IPS DF 6.9 (cell line): ENCODE data around the gene IDH2.
"Not testable (repeated sequence)": the region's sequence is repeated elsewhere in the genome, so short reads cannot be mapped to it uniquely, and the experiment has no call there.

Source experiments
- DNase-seq: peaks from one replicate; pipeline ENCODE4 v3.0.0-alpha.2; 2013; ENCODE audit warnings: low read depth, low spot score
- H3K27ac ChIP-seq: one replicate; pipeline ENCODE4 v1.5.1; 2013; ENCODE audit warnings: low read length, control low read depth
- H3K27me3 ChIP-seq: 2 replicates; pipeline ENCODE4 v1.6.1; 2013; ENCODE audit warnings: mild to moderate bottlenecking, low read length; ENCODE audit not compliant: control insufficient read depth, insufficient read depth
- H3K36me3 ChIP-seq: 2 replicates; pipeline ENCODE4 v1.6.1; 2013; ENCODE audit warnings: low read length; ENCODE audit not compliant: control insufficient read depth, insufficient read depth
- H3K4me1 ChIP-seq: 2 replicates; pipeline ENCODE4 v1.6.1; 2013; ENCODE audit warnings: low read length; ENCODE audit not compliant: control insufficient read depth, insufficient read depth
- H3K4me3 ChIP-seq: 2 replicates; pipeline ENCODE4 v1.5.1; 2013; ENCODE audit warnings: mild to moderate bottlenecking, low read length
- H3K9me3 ChIP-seq: 2 replicates; pipeline ENCODE4 v1.6.1; 2013; ENCODE audit warnings: low read length, inconsistent platforms; ENCODE audit not compliant: control insufficient read depth, insufficient read depth
- WGBS: extraction: QIAGEN DNeasy Blood & Tissue Kit; methylation state at CpG from one replicate; pipeline ENCODE4 v1.1.7; 2013; ENCODE audit warnings: mixed read lengths, missing lambda C conversion rate; ENCODE audit not compliant: insufficient read length, insufficient coverage; 5-methylcytosine and 5-hydroxymethylcytosine counted together

Gene IDH2

GRCh38 chr15:90115783-90116182 is 13.5 kb upstream of the IDH2 start:
- H3K36me3 ChIP-seq = no peaks in the 10 kb centered on the region
- no peak overlapping the region for H3K4me3 ChIP-seq
- H3K27me3 ChIP-seq = no peaks in the 10 kb centered on the region
- WGBS = no CpG with 5 or more reads among the region's 2 CpGs
- no peak for DNase-seq
- H3K9me3 ChIP-seq = no peaks in the 10 kb centered on the region
- H3K4me1 ChIP-seq = no peaks in the 10 kb centered on the region
- no peak overlapping the region for H3K27ac ChIP-seq

- no peaks in the 10 kb centered on the region for H3K4me1 ChIP-seq
Measured at GRCh38 chr15:90114451-90114901, 12.2 kb upstream of the IDH2 start.

DNA sequence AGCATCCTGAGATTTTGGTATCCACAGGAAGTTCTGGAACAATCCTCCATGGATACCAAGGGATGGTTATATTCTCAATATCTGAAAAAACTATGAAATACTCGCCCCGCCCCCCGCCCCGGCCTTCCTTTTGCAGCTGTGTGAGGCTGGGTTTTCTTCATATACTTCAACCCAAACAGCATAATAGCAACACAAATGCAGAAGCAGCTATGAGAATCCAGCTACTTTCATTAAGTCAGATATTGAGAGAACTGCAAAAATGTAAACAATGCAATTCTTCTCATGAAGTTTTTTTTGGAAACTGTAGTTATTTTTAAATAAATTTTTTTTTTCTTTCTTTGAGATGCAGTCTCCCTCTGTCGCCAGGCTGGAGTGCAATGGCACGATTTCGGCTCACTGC is 10.9 kb upstream of the IDH2 start:
- DNase-seq = no peak
- Histone ChIP-seq H3K9me3 (no peaks in the 10 kb centered on the region), H3K27ac (no peak overlapping the region), H3K4me3 (no peak overlapping the region), H3K4me1 (no peaks in the 10 kb centered on the region), H3K27me3 (no peaks in the 10 kb centered on the region), H3K36me3 (no peaks in the 10 kb centered on the region)
- no CpG with 5 or more reads among the region's 7 CpGs for whole genome bisulfite sequencing

More at GRCh38 chr15:90114451-90114901, 12.2 kb upstream of the IDH2 start:
- Histone ChIP-seq H3K4me3 (no peak overlapping the region), H3K36me3 (no peaks in the 10 kb centered on the region), H3K9me3 (no peaks in the 10 kb centered on the region), H3K27ac (no peak overlapping the region), H3K27me3 (no peaks in the 10 kb centered on the region)
- WGBS = no CpG with 5 or more reads among the region's 2 CpGs
- DNase-seq = no peak

DNA sequence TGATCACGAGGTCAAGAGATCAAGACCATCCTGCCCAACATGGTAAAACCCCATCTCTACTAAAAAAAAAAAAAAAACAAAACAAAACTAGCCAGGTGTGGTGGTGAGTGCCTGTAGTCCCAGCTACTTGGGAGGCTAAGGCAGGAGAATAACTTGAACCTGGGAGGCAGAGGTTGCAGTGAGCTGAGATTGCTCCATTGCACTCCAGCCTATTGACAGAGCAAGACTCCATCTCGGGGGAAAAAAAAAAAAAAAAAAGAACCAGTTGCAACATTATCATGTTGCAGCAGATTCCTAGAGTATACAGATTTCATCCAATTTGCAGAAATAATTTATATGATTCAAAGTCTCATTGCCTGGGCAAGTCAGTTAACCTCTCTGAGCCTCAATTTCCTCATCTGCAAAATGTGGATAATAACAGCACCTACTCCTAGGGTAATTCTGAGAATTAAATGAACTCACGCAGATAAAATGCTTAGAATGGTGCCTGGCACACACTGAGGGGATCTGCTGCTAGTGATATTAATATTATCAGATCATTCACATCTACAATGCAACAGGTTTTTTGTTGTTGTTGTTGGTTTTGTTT is 7.0 kb upstream of the IDH2 start:
- H3K4me1 ChIP-seq, H3K4me3 ChIP-seq, H3K36me3 ChIP-seq, H3K27ac ChIP-seq, H3K27me3 ChIP-seq, DNase-seq, H3K9me3 ChIP-seq: not testable (repeated sequence)
- WGBS = no CpG with 5 or more reads among the region's 3 CpGs

DNA sequence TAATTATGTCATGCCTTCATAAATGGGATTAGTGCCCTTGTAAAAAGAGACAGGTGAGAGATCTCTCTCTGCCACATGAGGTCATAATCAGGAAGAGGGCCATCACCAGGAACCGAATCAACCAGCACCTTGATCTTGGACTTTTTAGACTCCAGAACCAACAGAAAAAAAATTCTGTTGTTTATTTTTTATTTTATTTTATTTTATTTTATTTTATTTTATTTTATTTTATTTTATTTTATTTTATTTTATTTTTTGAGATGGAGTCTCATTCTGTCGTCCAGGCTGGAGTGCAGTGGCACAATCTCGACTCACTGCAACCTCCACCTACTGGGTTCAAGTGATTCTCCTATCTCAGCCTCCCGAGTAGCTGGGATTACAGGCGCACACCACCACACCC is 5.8 kb upstream of the IDH2 start:
- not testable (repeated sequence) for H3K36me3 ChIP-seq, H3K27ac ChIP-seq, H3K27me3 ChIP-seq, H3K4me3 ChIP-seq, H3K9me3 ChIP-seq, DNase-seq, H3K4me1 ChIP-seq
- WGBS = no CpG with 5 or more reads among the region's 5 CpGs

DNA sequence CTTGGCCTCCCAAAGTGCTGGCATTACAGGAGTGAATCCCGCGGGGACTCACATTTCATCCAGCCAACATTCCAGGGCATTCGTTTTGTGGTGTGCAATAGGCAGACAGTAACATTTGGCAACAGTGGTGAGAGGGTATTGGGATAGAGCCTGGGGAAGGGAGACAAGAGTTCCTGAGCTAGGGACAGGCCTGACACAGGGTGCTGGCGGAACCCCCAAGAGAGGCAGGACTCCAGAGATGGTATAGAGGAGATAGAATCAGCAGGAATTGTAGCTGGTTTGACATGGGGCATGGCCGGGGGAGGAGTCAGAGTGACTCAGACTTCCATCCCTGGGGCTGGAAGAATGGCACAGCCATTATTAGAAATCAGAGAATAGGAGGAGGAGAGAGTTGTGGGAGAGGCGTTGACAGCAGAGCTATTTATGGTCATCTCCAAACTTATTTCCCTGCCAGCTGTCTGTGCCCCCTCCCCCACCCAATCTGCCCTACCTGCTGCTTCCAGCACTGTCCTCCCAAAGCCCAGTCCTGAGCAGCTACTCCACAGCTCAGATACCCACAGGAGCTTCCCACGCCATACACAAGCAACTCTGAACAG is 4.4 kb upstream of the IDH2 start:
- Histone ChIP-seq H3K9me3 (no peaks in the 10 kb centered on the region), H3K4me1 (0 out of 2 replicates have a peak, but pooled peaks cover 2% of the 10 kb centered on the region), H3K27ac (no peak overlapping the region), H3K36me3 (no peaks in the 10 kb centered on the region), H3K4me3 (no peak overlapping the region), H3K27me3 (no peaks in the 10 kb centered on the region)
- no peak for DNase-seq
- WGBS = no CpG with 5 or more reads among the region's 7 CpGs

GRCh38 chr15:90105521-90105920 is 3.3 kb upstream of the IDH2 start:
- Histone ChIP-seq H3K9me3 (no peaks in the 10 kb centered on the region), H3K36me3 (no peaks in the 10 kb centered on the region), H3K4me1 (peaks cover 7% of the 10 kb centered on the region; the same call in 1 of the 2 replicates), H3K27me3 (no peaks in the 10 kb centered on the region), H3K27ac (no peak overlapping the region), H3K4me3 (no peak overlapping the region)
- DNase-seq = no peak
- no CpG with 5 or more reads among the region's 7 CpGs for WGBS

GRCh38 chr15:90104551-90104950 is 2.3 kb upstream of the IDH2 start:
- Histone ChIP-seq H3K27me3 (no peaks in the 10 kb centered on the region), H3K27ac (no peak overlapping the region), H3K36me3 (no peaks in the 10 kb centered on the region), H3K4me1 (peaks cover 7% of the 10 kb centered on the region; the same call in 1 of the 2 replicates), H3K9me3 (no peaks in the 10 kb centered on the region), H3K4me3 (no peak overlapping the region)
- no peak for DNase-seq
- WGBS = no CpG with 5 or more reads among the region's 4 CpGs

DNA sequence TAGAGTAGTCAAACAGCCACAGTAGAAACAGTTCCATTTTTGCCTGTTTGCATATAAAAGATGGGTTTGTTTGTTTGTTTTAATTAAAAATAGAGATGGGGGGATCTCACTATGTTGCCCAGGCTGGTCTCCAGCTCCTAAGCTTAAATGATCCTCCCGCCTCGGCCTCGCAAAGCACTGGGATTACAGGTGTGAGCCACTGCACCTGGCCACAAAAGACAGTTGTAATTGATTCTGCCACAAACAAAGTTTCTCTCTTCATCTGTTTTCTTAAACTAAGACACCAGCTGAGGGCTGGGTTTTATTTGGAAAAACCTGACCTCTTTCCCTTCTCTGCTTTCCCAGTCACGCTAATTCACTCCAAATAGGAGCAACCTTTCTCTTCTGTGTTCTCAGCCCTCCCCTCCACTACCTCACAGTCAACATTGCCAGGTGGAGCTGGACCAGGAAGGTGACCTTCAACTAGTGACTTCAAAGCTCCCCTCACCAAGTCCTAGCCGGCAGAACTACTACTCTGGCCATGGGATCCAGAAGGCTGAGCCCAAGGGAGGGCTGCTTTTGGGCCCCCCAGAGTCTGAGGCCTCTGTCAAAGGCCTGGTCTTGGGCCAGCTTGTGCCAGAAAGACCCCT is 1.5 kb upstream of the IDH2 start:
- peaks cover 7% of the 10 kb centered on the region; the same call in 1 of the 2 replicates for H3K4me1 ChIP-seq
- H3K27me3 ChIP-seq = no peaks in the 10 kb centered on the region
- no peaks in the 10 kb centered on the region for H3K36me3 ChIP-seq
- H3K4me3 ChIP-seq = no peak overlapping the region
- H3K9me3 ChIP-seq = no peaks in the 10 kb centered on the region
- no peak for DNase-seq
- no peak overlapping the region for H3K27ac ChIP-seq
- WGBS = no CpG with 5 or more reads among the region's 5 CpGs

DNA sequence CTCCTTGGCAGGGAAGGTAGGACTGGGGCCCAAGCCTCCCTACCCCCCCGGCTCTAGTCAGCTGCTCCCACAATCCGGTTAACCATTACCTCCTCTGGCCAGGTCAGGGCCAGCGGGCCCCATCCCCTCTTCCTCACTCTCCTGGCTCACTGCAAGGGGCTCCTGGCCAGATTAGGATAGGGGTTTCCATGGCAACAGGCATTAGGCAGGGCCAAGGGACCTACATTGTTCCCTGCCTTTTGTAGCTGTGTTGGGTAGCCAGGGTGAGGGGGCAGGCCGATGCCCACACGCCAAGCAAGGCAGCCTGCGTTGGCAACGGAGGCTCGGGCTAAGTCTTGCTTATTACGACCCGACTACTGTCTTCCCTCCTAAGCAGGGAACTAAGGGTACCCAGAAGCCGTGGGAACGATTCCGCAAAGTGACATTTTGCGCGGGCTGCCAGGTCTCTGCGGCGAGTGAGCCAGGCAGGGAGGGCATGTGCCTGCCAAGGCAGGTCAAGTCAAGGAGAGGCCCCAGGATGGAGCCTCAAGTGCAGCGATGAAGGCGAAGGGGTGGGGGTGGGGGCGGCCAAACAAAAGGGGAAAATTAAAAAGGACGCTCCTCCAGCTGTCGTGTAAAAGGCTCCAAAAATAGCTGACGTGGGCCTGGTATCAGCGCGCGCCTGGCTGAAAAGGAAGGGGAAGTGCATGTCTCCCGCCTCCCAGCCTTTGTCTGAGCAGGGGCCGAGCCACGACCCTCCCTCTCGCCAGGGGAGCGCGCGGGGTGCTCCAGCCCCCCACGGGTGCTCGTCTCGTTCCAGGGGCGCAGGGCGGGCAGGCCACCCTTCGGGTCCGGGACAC is 919 bp downstream of the IDH2 start:
- WGBS = no CpG with 5 or more reads among the region's 40 CpGs
- Histone ChIP-seq H3K27me3 (no peaks in the 10 kb centered on the region), H3K9me3 (no peaks in the 10 kb centered on the region), H3K27ac (no peak overlapping the region), H3K4me1 (peaks cover 4% of the 10 kb centered on the region; the same call in 1 of the 2 replicates), H3K36me3 (no peaks in the 10 kb centered on the region), H3K4me3 (peak overlapping the region; percentile 95)
- no peak for DNase-seq
